ENCODE results near the gene HOXB1.

DNA sequence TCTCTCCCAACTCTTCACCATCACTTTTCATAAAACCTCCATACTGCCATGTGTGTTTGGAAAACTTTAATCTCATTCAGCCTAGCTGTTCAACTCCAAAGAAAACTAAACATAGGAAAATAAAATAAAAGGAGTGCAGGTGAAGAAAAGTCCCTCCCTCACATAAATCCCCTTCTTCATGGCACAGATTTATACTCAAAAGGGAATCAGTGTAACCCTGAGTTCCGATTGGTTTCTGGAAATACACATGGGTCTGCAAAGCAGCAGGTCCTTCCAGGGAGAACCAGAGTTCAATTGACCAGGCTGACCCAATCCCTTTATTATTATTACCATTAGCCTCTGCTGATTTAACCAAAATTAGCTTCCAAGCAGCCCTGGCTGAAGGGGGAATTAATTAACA lies 23.0 kb upstream of the HOXB1 start:
- TF ChIP-seq POLR2A (IDR thresholded peaks at IDR 0.05) (no peak), EP300 (IDR thresholded peaks at IDR 0.05) (no peak)
- TF ChIP-seq, protein P1, sequence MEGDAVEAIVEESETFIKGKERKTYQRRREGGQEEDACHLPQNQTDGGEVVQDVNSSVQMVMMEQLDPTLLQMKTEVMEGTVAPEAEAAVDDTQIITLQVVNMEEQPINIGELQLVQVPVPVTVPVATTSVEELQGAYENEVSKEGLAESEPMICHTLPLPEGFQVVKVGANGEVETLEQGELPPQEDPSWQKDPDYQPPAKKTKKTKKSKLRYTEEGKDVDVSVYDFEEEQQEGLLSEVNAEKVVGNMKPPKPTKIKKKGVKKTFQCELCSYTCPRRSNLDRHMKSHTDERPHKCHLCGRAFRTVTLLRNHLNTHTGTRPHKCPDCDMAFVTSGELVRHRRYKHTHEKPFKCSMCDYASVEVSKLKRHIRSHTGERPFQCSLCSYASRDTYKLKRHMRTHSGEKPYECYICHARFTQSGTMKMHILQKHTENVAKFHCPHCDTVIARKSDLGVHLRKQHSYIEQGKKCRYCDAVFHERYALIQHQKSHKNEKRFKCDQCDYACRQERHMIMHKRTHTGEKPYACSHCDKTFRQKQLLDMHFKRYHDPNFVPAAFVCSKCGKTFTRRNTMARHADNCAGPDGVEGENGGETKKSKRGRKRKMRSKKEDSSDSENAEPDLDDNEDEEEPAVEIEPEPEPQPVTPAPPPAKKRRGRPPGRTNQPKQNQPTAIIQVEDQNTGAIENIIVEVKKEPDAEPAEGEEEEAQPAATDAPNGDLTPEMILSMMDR (IDR thresholded peaks at IDR 0.05): no peak
